Pulmonary artery endothelial cell (primary cell): Measurements from ENCODE around the gene ETNK1. TPM values are rescaled to one million over a fixed set of nuclear protein-coding genes. Genes with fewer than 3 reads are reported as not detected.

Experiments
- total RNA-seq: library from RNA; depleted of rRNA; stranded (reverse); fragments of >200 nt; gene quantifications from 2 replicates; pipeline ENCODE4 v1.2.3, GENCODE V29; 2014

The ETNK1 gene
- total RNA-seq, 1 donor from 2014 or later: 41.0 TPM

Other genes starting within 250 kb of the ETNK1 start
- 19.5 and 24.0 TPM in 2 replicates for gene C2CD5, start 80.6 kb upstream of the ETNK1 start, total RNA-seq